Pancreas (tissue), 10 donors: ENCODE measurements around the gene E2F6. TPM values are rescaled to one million over a fixed set of nuclear protein-coding genes. Genes with fewer than 3 reads are reported as not detected.

Experiments used
- ATAC-seq, 4 donors: fragments of 200-7000 bp; cut with Tn5 transposase; one replicate each; pipeline versions ENCODE4 v1.8.0 to v1.9.1; 2020; ENCODE audit warnings: mild to moderate bottlenecking in 4 of 4, moderate library complexity in 4 of 4
- DNase-seq, 6 donors: peaks; one replicate each; pipeline ENCODE4 v3.0.0-alpha.2; 2020
- FAIRE-seq: peaks from 2 replicates; lab custom pipeline; 2012; peaks lifted over from hg19 to GRCh38; lab: Jason Lieb, UNC
- H3K27ac ChIP-seq, 4 donors: fragments of 200-600 bp; sonication (generic); 1 replicate in 3 of 4; 2 replicates in 1 of 4; pipeline versions ENCODE4 v1.5.0 to v1.8.0; 2020
- H3K27me3 ChIP-seq, 4 donors: fragments of 200-600 bp; one replicate each; pipeline ENCODE4 v1.8.0; 2021
- H3K36me3 ChIP-seq, 3 donors: fragments of 200-600 bp; sonication (generic) in 1 of 3; one replicate each; pipeline versions ENCODE4 v1.5.0 to v1.8.0; 2020 to 2021
- H3K4me1 ChIP-seq, 3 donors: fragments of 200-600 bp; one replicate each; pipeline ENCODE4 v1.8.0; 2021
- H3K4me3 ChIP-seq, 4 donors: fragments of 200-600 bp; sonication (generic) in 2 of 4; one replicate each; pipeline versions ENCODE4 v1.5.0 to v1.8.0; 2020 to 2021
- H3K9me3 ChIP-seq, 4 donors: fragments of 200-600 bp; one replicate each; pipeline ENCODE4 v1.8.0; 2021
- CTCF ChIP-seq, 4 donors: fragments of 200-600 bp; sonication (generic) in 3 of 4; IDR thresholded peaks; one replicate each; pipeline versions ENCODE4 v1.5.0 to v1.8.0; 2021; ENCODE audit warnings: antibody characterized with exemption in 4 of 4
- WGBS, 2 donors: extraction: QIAGEN DNeasy Blood & Tissue Kit; methylation state at CpG; one replicate each; pipeline ENCODE4 v1.1.7; 2013; 5-methylcytosine and 5-hydroxymethylcytosine counted together
- intact Hi-C, 3 donors: fragments of 100-400 bp; cut with DNase I; formaldehyde crosslinking; loops; one replicate each; pipeline versions ENCODE4 v1.11.1 to v1.14.2; 2022
- polyA plus RNA-seq, 2 donors: library from polyadenylated mRNA; stranded (reverse); fragments of 200-250 nt; gene quantifications; one replicate each; pipeline ENCODE4 v1.2.3, GENCODE V29; 2013
- total RNA-seq, 6 donors: library from RNA; stranded (reverse); fragmentation: NEBNext Ultra II Directional in 4 of 6; extraction: Animal tissue kit (Norgen Biotek cat#: 25700) in 4 of 6; gene quantifications; one replicate each; pipeline versions ENCODE4 v1.2.1 to v1.2.4, GENCODE V29; 2021 to 2023
- donor health status: healthy with polysubstance abuse.
- donor health status: DM: no; HTN: no; CAD: no; lungs with moderate emphysema.
- donor health status: DM: no; HTN: no; CAD: no.
- donor health status: control.
- donor health status: control.
- donor health status: Bipolar disorder and iron deficiency.
- donor health status: DM: yes; HTN: yes; CAD: no.
- donor health status: DM: no; HTN: no; CAD: no.
- donor health status: DM: no; HTN: no; CAD: no.
- donor health status: DM: yes; HTN: yes; CAD: no.

The E2F6 gene
- total and polyA plus RNA-seq, 8 donors, result 3.0 to 9.6 (median 5.0) TPM

- Histone ChIP-seq H3K36me3 (no peaks in the 10 kb centered on the region), H3K4me3 (no peak overlapping the region), H3K4me1 (peaks cover 0 to 5% (median 0%) of the 10 kb centered on the region in 3 donors), H3K27ac (no peak overlapping the region), H3K27me3 (no peaks in the 10 kb centered on the region), H3K9me3 (no peaks in the 10 kb centered on the region)
- TF ChIP-seq CTCF (IDR thresholded peaks at IDR 0.05), result no peak
- 54 to 59% methylated on average over 11 of the region's 11 CpGs for WGBS, 2 donors
- intact Hi-C loops, result no loop called here
- ATAC-seq, result no peak
- DNase-seq, result no peak
- FAIRE-seq, result no peak
These were observed 70.6 kb downstream of the E2F6 start for GRCh38 chr2:11395389-11395788.

Other genes with a start within 250 kb of the E2F6 start
- gene ROCK2, start 121.5 kb downstream of the E2F6 start, total RNA-seq, result 10 to 100 TPM; 11.0 to 21.5 (median 14.0) TPM
- 1 to 10 TPM; 3.5 to 6.3 TPM for gene ROCK2, start 121.5 kb downstream of the E2F6 start, polyA plus RNA-seq
- gene GREB1, start 67.9 kb upstream of the E2F6 start, total RNA-seq, result 10 to 100 TPM in 1 of 6 donors, 1 to 10 TPM in 5; 3.5 to 16.1 (median 5.6) TPM
- gene GREB1, start 67.9 kb upstream of the E2F6 start, polyA plus RNA-seq, result 1 to 10 TPM; 6.2 to 6.8 TPM
- not detected for gene NTSR2, start 204.0 kb upstream of the E2F6 start, total RNA-seq
- not detected for gene NTSR2, start 204.0 kb upstream of the E2F6 start, polyA plus RNA-seq